HepG2 (cell line): ENCODE measurements around the gene DDX49. TPM values are rescaled to one million over a fixed set of nuclear protein-coding genes. Genes with fewer than 3 reads are reported as not detected.

Experiments used
- CBX2 ChIP-seq, 2 experiments: fragments of 200-600 bp in 1 of 2; sonication (generic); formaldehyde crosslinking in 1 of 2; IDR thresholded peaks; 2 replicates each; pipeline versions ENCODE4 v1.7.0 to v1.8.1; 2018 to 2022; ENCODE audit warnings: low read depth in 2 of 2, low read length in 1 of 2, mild to moderate bottlenecking in 1 of 2, missing genetic modification reagents in 1 of 2
- CHD4 ChIP-seq: fragments of 200-600 bp; sonication (generic); IDR thresholded peaks from 2 replicates; pipeline ENCODE4 v1.7.0; 2017; ENCODE audit warnings: mild to moderate bottlenecking, low read length, borderline replicate concordance
- HDAC2 ChIP-seq: sonication (generic); formaldehyde crosslinking; IDR thresholded peaks from 2 replicates; pipeline ENCODE4 v1.4.0; 2020; ENCODE audit warnings: missing genetic modification reagents
- HNF4G ChIP-seq, 2 experiments: sonication (generic) in 1 of 2; formaldehyde crosslinking in 1 of 2; IDR thresholded peaks; 2 replicates each; pipeline versions ENCODE4 v1.4.0 to v1.6.1; 2011 to 2020; ENCODE audit warnings: borderline replicate concordance in 2 of 2, low read depth in 2 of 2, mild to moderate bottlenecking in 2 of 2, low read length in 1 of 2, missing genetic modification reagents in 1 of 2, moderate library complexity in 1 of 2
- KAT2B ChIP-seq: fragments of 150-350 bp; IDR thresholded peaks from 2 replicates; pipeline ENCODE4 v1.6.1; 2014; ENCODE audit warnings: low read depth, low read length, borderline replicate concordance
- KDM1A ChIP-seq: IDR thresholded peaks from 2 replicates; pipeline ENCODE4 v1.6.1; 2016; ENCODE audit warnings: missing compliant biosample characterization
- KDM6A ChIP-seq: IDR thresholded peaks from 2 replicates; pipeline ENCODE4 v1.6.1; 2016; ENCODE audit warnings: low read depth
- RARG ChIP-seq: sonication (generic); formaldehyde crosslinking; IDR thresholded peaks from 2 replicates; pipeline ENCODE4 v1.4.0; 2020; ENCODE audit warnings: low read depth, mild to moderate bottlenecking, missing genetic modification reagents
- TAF1 ChIP-seq: sonication (generic); formaldehyde crosslinking; IDR thresholded peaks from 2 replicates; pipeline ENCODE4 v1.4.0; 2020; ENCODE audit warnings: missing genetic modification reagents
- ZBTB7B ChIP-seq: sonication (generic); formaldehyde crosslinking; IDR thresholded peaks from 2 replicates; pipeline ENCODE4 v1.4.0; 2020; ENCODE audit warnings: missing genetic modification reagents
- ZMYM2 ChIP-seq: sonication (generic); formaldehyde crosslinking; IDR thresholded peaks from 2 replicates; pipeline ENCODE4 v1.8.0; 2022; ENCODE audit warnings: mild to moderate bottlenecking, missing genetic modification reagents
- ZNF232 ChIP-seq: sonication (generic); formaldehyde crosslinking; IDR thresholded peaks from 2 replicates; pipeline ENCODE4 v1.4.0; 2020; ENCODE audit warnings: missing genetic modification reagents, borderline replicate concordance
- ZNF350 ChIP-seq: sonication (generic); formaldehyde crosslinking; IDR thresholded peaks from 2 replicates; pipeline ENCODE4 v1.4.0; 2020; ENCODE audit warnings: mild to moderate bottlenecking, low read depth, missing genetic modification reagents, borderline replicate concordance
- ZNF543 ChIP-seq: sonication (generic); formaldehyde crosslinking; IDR thresholded peaks from 2 replicates; pipeline ENCODE4 v1.4.0; 2020; ENCODE audit warnings: mild to moderate bottlenecking, missing genetic modification reagents
- ZNF569 ChIP-seq: sonication (generic); formaldehyde crosslinking; IDR thresholded peaks from 2 replicates; pipeline ENCODE4 v1.5.0; 2020; ENCODE audit warnings: mild to moderate bottlenecking, missing genetic modification reagents, moderate library complexity, borderline replicate concordance
- polyA plus RNA-seq, 8 experiments: library from polyadenylated mRNA; depleted of rRNA in 3 of 8; stranded (reverse) in 7 of 8; unstranded in 1 of 8; fragments of >200 nt; fragmentation: Illumina TruSeq in 4 of 8; extraction: Trizol in 4 of 8; gene quantifications; 2 replicates each; pipeline versions ENCODE4 v1.2.1 to v1.2.3, GENCODE V29; 2011 to 2016; ENCODE audit warnings: low read depth in 4 of 8, missing spikeins in 1 of 8, mixed read lengths in 1 of 8; ENCODE audit not compliant: insufficient read depth in 1 of 8
- total RNA-seq, 5 experiments: library from RNA; depleted of rRNA; stranded (reverse); fragments of >200 nt; fragmentation: Illumina TruSeq; extraction: Trizol; gene quantifications; 2 replicates each; pipeline ENCODE4 v1.2.3, GENCODE V29; 2016; ENCODE audit warnings: low read depth in 1 of 5
- TF ChIP-seq, protein P1 (sequence below): sonication (generic); formaldehyde crosslinking; IDR thresholded peaks from 2 replicates; pipeline ENCODE4 v1.4.0; 2020; ENCODE audit warnings: missing genetic modification reagents
- TF ChIP-seq, protein P2 (sequence below): sonication (generic); formaldehyde crosslinking; IDR thresholded peaks from 2 replicates; pipeline ENCODE4 v1.4.0; 2020; ENCODE audit warnings: missing genetic modification reagents
- TF ChIP-seq, protein P3 (sequence below): sonication (generic); formaldehyde crosslinking; IDR thresholded peaks from 2 replicates; pipeline ENCODE4 v1.4.0; 2020; ENCODE audit warnings: missing genetic modification reagents
- TF ChIP-seq, protein P4 (sequence below): sonication (generic); formaldehyde crosslinking; conservative IDR thresholded peaks from 2 replicates; pipeline ENCODE4 v1.4.0; 2020; ENCODE audit warnings: mild to moderate bottlenecking, missing genetic modification reagents, moderate library complexity

DDX49 gene
- total and polyA plus RNA-seq, 2 of the 13 experiments (the other 11 are each of a cell fraction or from before 2014, with no cell fraction given), result 27.0 to 46.2 TPM

DNA sequence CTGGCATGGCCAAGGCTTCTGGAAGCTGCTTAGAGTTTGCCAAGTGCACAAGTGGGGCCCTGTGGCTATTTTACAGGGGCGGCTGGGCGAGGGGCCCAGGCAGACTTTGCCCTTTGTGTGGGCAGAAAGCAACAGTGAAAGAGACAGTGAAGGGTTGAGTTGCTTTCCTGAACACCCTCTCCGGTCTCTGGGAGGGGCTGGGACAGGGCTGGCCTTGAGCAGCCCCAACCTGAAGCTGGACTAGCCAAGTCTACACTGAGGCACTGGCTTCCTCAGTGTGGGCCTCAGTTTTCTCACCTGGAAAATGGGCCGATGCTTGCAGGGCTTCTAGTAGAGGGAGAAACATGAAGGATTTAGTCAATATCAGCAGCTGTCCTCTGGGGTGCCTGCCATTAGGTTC lies 23.9 kb downstream of the DDX49 start (continued):
- TF ChIP-seq, protein P1, sequence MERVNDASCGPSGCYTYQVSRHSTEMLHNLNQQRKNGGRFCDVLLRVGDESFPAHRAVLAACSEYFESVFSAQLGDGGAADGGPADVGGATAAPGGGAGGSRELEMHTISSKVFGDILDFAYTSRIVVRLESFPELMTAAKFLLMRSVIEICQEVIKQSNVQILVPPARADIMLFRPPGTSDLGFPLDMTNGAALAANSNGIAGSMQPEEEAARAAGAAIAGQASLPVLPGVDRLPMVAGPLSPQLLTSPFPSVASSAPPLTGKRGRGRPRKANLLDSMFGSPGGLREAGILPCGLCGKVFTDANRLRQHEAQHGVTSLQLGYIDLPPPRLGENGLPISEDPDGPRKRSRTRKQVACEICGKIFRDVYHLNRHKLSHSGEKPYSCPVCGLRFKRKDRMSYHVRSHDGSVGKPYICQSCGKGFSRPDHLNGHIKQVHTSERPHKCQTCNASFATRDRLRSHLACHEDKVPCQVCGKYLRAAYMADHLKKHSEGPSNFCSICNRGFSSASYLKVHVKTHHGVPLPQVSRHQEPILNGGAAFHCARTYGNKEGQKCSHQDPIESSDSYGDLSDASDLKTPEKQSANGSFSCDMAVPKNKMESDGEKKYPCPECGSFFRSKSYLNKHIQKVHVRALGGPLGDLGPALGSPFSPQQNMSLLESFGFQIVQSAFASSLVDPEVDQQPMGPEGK (CRISPR knock-in tag), result peak; percentile 77
- TF ChIP-seq ZBTB7B (CRISPR knock-in tag) (0 out of 2 replicates have a peak, but pooled peaks have one; percentile 52), HNF4G (IDR thresholded peaks at IDR 0.05; ENCODE audit: borderline replicate concordance, low read depth, low read length) (peak; percentile 71), HNF4G (CRISPR knock-in tag; IDR thresholded peaks at IDR 0.05; ENCODE audit: borderline replicate concordance, low read depth) (peak; percentile 52; the same call in 1 of the 2 replicates), ZNF543 (CRISPR knock-in tag) (peak; percentile 92), KAT2B (no peak), KDM6A (peak; percentile 79), ZNF232 (no peak), KDM1A (CRISPR knock-in tag) (peak; percentile 98), ZMYM2 (CRISPR knock-in tag) (peak; percentile 79; the same call in 1 of the 2 replicates), RARG (CRISPR knock-in tag) (no peak), CHD4 (peak; percentile 79; the same call in 1 of the 2 replicates), ZNF569 (CRISPR knock-in tag) (no peak), HDAC2 (CRISPR knock-in tag) (peak; percentile 30; the same call in 1 of the 2 replicates), TAF1 (no peak), CBX2 (IDR thresholded peaks at IDR 0.05; ENCODE audit: low read depth, low read length) (no peak), CBX2 (CRISPR knock-in tag; IDR thresholded peaks at IDR 0.05; ENCODE audit: low read depth) (no peak), ZNF350 (peak; percentile 27; the same call in 1 of the 2 replicates)
- TF ChIP-seq, protein P2, sequence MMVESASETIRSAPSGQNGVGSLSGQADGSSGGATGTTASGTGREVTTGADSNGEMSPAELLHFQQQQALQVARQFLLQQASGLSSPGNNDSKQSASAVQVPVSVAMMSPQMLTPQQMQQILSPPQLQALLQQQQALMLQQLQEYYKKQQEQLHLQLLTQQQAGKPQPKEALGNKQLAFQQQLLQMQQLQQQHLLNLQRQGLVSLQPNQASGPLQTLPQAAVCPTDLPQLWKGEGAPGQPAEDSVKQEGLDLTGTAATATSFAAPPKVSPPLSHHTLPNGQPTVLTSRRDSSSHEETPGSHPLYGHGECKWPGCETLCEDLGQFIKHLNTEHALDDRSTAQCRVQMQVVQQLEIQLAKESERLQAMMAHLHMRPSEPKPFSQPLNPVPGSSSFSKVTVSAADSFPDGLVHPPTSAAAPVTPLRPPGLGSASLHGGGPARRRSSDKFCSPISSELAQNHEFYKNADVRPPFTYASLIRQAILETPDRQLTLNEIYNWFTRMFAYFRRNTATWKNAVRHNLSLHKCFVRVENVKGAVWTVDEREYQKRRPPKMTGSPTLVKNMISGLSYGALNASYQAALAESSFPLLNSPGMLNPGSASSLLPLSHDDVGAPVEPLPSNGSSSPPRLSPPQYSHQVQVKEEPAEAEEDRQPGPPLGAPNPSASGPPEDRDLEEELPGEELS (CRISPR knock-in tag), result 0 out of 2 replicates have a peak, but pooled peaks have one; percentile 11
- TF ChIP-seq, protein P3, sequence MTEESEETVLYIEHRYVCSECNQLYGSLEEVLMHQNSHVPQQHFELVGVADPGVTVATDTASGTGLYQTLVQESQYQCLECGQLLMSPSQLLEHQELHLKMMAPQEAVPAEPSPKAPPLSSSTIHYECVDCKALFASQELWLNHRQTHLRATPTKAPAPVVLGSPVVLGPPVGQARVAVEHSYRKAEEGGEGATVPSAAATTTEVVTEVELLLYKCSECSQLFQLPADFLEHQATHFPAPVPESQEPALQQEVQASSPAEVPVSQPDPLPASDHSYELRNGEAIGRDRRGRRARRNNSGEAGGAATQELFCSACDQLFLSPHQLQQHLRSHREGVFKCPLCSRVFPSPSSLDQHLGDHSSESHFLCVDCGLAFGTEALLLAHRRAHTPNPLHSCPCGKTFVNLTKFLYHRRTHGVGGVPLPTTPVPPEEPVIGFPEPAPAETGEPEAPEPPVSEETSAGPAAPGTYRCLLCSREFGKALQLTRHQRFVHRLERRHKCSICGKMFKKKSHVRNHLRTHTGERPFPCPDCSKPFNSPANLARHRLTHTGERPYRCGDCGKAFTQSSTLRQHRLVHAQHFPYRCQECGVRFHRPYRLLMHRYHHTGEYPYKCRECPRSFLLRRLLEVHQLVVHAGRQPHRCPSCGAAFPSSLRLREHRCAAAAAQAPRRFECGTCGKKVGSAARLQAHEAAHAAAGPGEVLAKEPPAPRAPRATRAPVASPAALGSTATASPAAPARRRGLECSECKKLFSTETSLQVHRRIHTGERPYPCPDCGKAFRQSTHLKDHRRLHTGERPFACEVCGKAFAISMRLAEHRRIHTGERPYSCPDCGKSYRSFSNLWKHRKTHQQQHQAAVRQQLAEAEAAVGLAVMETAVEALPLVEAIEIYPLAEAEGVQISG (CRISPR knock-in tag), result peak; percentile 33; the same call in 1 of the 2 replicates
- TF ChIP-seq, protein P4, sequence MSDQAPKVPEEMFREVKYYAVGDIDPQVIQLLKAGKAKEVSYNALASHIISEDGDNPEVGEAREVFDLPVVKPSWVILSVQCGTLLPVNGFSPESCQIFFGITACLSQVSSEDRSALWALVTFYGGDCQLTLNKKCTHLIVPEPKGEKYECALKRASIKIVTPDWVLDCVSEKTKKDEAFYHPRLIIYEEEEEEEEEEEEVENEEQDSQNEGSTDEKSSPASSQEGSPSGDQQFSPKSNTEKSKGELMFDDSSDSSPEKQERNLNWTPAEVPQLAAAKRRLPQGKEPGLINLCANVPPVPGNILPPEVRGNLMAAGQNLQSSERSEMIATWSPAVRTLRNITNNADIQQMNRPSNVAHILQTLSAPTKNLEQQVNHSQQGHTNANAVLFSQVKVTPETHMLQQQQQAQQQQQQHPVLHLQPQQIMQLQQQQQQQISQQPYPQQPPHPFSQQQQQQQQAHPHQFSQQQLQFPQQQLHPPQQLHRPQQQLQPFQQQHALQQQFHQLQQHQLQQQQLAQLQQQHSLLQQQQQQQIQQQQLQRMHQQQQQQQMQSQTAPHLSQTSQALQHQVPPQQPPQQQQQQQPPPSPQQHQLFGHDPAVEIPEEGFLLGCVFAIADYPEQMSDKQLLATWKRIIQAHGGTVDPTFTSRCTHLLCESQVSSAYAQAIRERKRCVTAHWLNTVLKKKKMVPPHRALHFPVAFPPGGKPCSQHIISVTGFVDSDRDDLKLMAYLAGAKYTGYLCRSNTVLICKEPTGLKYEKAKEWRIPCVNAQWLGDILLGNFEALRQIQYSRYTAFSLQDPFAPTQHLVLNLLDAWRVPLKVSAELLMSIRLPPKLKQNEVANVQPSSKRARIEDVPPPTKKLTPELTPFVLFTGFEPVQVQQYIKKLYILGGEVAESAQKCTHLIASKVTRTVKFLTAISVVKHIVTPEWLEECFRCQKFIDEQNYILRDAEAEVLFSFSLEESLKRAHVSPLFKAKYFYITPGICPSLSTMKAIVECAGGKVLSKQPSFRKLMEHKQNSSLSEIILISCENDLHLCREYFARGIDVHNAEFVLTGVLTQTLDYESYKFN (CRISPR knock-in tag), result peak; percentile 89
